GM18858 (cell line): ENCODE data around the gene HYDIN.
"Not testable (repeated sequence)": the region's sequence is repeated elsewhere in the genome, so short reads cannot be mapped to it uniquely, and the experiment has no call there.

ENCODE experiments used
- ATAC-seq: cut with Tn5 transposase; IDR thresholded peaks from one replicate; pipeline ENCODE4 v1.9.1; 2021; ENCODE audit not compliant: unreplicated experiment

HYDIN gene

GRCh38 chr16:71143246-71143645, 87.3 kb downstream of the HYDIN start:
- ATAC-seq = not testable (repeated sequence)

GRCh38 chr16:71110565-71110964, 120.0 kb downstream of the HYDIN start:
- not testable (repeated sequence) for ATAC-seq

GRCh38 chr16:71109656-71110208, 120.8 kb downstream of the HYDIN start:
- ATAC-seq = not testable (repeated sequence)

GRCh38 chr16:71105881-71106280, 124.6 kb downstream of the HYDIN start:
- not testable (repeated sequence) for ATAC-seq

GRCh38 chr16:71083573-71083972, 146.9 kb downstream of the HYDIN start:
- not testable (repeated sequence) for ATAC-seq

GRCh38 chr16:71080777-71081176, 149.7 kb downstream of the HYDIN start:
- ATAC-seq = not testable (repeated sequence)

- not testable (repeated sequence) for ATAC-seq
These were observed 150.3 kb downstream of the HYDIN start for GRCh38 chr16:71080262-71080661.

- ATAC-seq = not testable (repeated sequence)
These were observed 159.9 kb downstream of the HYDIN start for GRCh38 chr16:71070651-71071050.

GRCh38 chr16:71069842-71070241, 160.7 kb downstream of the HYDIN start:
- ATAC-seq = not testable (repeated sequence)

GRCh38 chr16:71053897-71054609, 176.5 kb downstream of the HYDIN start:
- not testable (repeated sequence) for ATAC-seq

- not testable (repeated sequence) for ATAC-seq
These were observed 180.2 kb downstream of the HYDIN start for GRCh38 chr16:71050307-71050706.

- ATAC-seq = not testable (repeated sequence)
These were observed 191.0 kb downstream of the HYDIN start for GRCh38 chr16:71039368-71040111.

- not testable (repeated sequence) for ATAC-seq
These were observed 192.1 kb downstream of the HYDIN start for GRCh38 chr16:71038421-71038820.

- ATAC-seq = not testable (repeated sequence)
These were observed 192.5 kb downstream of the HYDIN start for GRCh38 chr16:71037987-71038386.

- not testable (repeated sequence) for ATAC-seq
These were observed 202.3 kb downstream of the HYDIN start for GRCh38 chr16:71028032-71028727.

- not testable (repeated sequence) for ATAC-seq
These were observed 203.0 kb downstream of the HYDIN start for GRCh38 chr16:71027511-71027910.

GRCh38 chr16:71023851-71024439, 206.6 kb downstream of the HYDIN start:
- ATAC-seq = not testable (repeated sequence)

GRCh38 chr16:71021961-71022537, 208.5 kb downstream of the HYDIN start:
- not testable (repeated sequence) for ATAC-seq

GRCh38 chr16:71019067-71019682, 211.3 kb downstream of the HYDIN start:
- not testable (repeated sequence) for ATAC-seq

- not testable (repeated sequence) for ATAC-seq
These were observed 215.1 kb downstream of the HYDIN start for GRCh38 chr16:71015419-71015818.
